GM12878 (cell line): ENCODE results near the gene TNF. TPM values are rescaled to one million over a fixed set of nuclear protein-coding genes. Genes with fewer than 3 reads are reported as not detected.

Experiments
- CUX1 ChIP-seq: IDR thresholded peaks from 2 replicates; pipeline ENCODE4 v1.6.1; 2012; ENCODE audit warnings: improper control_type of control experiment, low read depth, low read length; ENCODE audit not compliant: insufficient replicate concordance
- E2F8 ChIP-seq: fragments of 450-650 bp; IDR thresholded peaks from 2 replicates; pipeline ENCODE4 v1.6.1; 2018; ENCODE audit warnings: mild to moderate bottlenecking, low read depth, moderate library complexity; ENCODE audit not compliant: partially characterized antibody
- ESRRA ChIP-seq: IDR thresholded peaks from 2 replicates; pipeline ENCODE4 v1.6.1; 2012; ENCODE audit warnings: mild to moderate bottlenecking, low read length, improper control_type of control experiment
- FOXK2 ChIP-seq: fragments of 450-650 bp; IDR thresholded peaks from 2 replicates; pipeline ENCODE4 v1.6.1; 2017; ENCODE audit warnings: mild to moderate bottlenecking, moderate library complexity
- IKZF1 ChIP-seq: fragments of 450-650 bp; conservative IDR thresholded peaks from 2 replicates; pipeline ENCODE4 v1.6.1; 2017; ENCODE audit warnings: antibody characterized with exemption, mild to moderate bottlenecking
- SIN3A ChIP-seq: IDR thresholded peaks from 2 replicates; pipeline ENCODE4 v1.6.1; 2012; ENCODE audit warnings: low read depth, low read length, improper control_type of control experiment
- SUZ12 ChIP-seq: fragments of 200-600 bp; sonication (generic); IDR thresholded peaks from one replicate; pipeline ENCODE4 v1.6.1; 2018; ENCODE audit warnings: antibody characterized with exemption, mild to moderate bottlenecking; ENCODE audit not compliant: unreplicated experiment
- TARDBP ChIP-seq: IDR thresholded peaks from 2 replicates; pipeline ENCODE4 v1.6.1; 2016; ENCODE audit warnings: borderline replicate concordance
- USF2 ChIP-seq: IDR thresholded peaks from 2 replicates; pipeline ENCODE4 v1.6.1; 2011; ENCODE audit warnings: low read depth, low read length, improper control_type of control experiment, borderline replicate concordance
- ZNF207 ChIP-seq: fragments of 450-650 bp; IDR thresholded peaks from 2 replicates; pipeline ENCODE4 v1.6.1; 2014; ENCODE audit warnings: antibody characterized with exemption, mild to moderate bottlenecking, borderline replicate concordance
- ZZZ3 ChIP-seq: IDR thresholded peaks from 2 replicates; pipeline ENCODE4 v1.6.1; 2011; ENCODE audit warnings: low read depth; ENCODE audit not compliant: control insufficient read depth, insufficient read length
- polyA plus RNA-seq, 11 experiments: library from polyadenylated mRNA; depleted of rRNA in 4 of 11; unstranded in 6 of 11; stranded (reverse) in 5 of 11; fragments of >200 nt; fragmentation: Nextera tagmentation in 4 of 11; fragmentation: Illumina TruSeq in 1 of 11; extraction: Ambion mirVana in 4 of 11; extraction: Trizol in 1 of 11; gene quantifications; 1 replicate in 1 of 11; 2 replicates in 10 of 11; pipeline versions ENCODE4 v1.2.1 to v1.2.3, GENCODE V29; 2011 to 2016; ENCODE audit warnings: inconsistent platforms in 2 of 11, missing spikeins in 2 of 11, low read depth in 1 of 11
- total RNA-seq, 4 experiments: library from RNA; depleted of rRNA in 3 of 4; stranded (reverse); fragments of >200 nt in 3 of 4; fragmentation: Illumina TruSeq in 1 of 4; extraction: Trizol in 1 of 4; gene quantifications; 2 replicates each; pipeline versions ENCODE4 v1.2.1 to v1.2.3, GENCODE V29; 2013 to 2021
- TF ChIP-seq, protein P1 (sequence below): fragments of 450-650 bp; formaldehyde crosslinking; IDR thresholded peaks from 2 replicates; pipeline ENCODE4 v1.4.0; 2020; ENCODE audit warnings: mild to moderate bottlenecking, moderate library complexity

TNF gene
- total and polyA plus RNA-seq, 10 of the 15 experiments (the other 5 are each of a cell fraction or from before 2014, with no cell fraction given): 18.0 to 94.8 (median 61.9) TPM

- TF ChIP-seq E2F8 (no peak), USF2 (no peak), ESRRA (no peak), ZNF207 (peak; percentile 78; the same call in 1 of the 2 replicates), FOXK2 (no peak), SUZ12 (no peak), TARDBP (no peak), CUX1 (no peak), ZZZ3 (no peak), SIN3A (no peak), IKZF1 (peak; percentile 77)
- TF ChIP-seq, protein P1, sequence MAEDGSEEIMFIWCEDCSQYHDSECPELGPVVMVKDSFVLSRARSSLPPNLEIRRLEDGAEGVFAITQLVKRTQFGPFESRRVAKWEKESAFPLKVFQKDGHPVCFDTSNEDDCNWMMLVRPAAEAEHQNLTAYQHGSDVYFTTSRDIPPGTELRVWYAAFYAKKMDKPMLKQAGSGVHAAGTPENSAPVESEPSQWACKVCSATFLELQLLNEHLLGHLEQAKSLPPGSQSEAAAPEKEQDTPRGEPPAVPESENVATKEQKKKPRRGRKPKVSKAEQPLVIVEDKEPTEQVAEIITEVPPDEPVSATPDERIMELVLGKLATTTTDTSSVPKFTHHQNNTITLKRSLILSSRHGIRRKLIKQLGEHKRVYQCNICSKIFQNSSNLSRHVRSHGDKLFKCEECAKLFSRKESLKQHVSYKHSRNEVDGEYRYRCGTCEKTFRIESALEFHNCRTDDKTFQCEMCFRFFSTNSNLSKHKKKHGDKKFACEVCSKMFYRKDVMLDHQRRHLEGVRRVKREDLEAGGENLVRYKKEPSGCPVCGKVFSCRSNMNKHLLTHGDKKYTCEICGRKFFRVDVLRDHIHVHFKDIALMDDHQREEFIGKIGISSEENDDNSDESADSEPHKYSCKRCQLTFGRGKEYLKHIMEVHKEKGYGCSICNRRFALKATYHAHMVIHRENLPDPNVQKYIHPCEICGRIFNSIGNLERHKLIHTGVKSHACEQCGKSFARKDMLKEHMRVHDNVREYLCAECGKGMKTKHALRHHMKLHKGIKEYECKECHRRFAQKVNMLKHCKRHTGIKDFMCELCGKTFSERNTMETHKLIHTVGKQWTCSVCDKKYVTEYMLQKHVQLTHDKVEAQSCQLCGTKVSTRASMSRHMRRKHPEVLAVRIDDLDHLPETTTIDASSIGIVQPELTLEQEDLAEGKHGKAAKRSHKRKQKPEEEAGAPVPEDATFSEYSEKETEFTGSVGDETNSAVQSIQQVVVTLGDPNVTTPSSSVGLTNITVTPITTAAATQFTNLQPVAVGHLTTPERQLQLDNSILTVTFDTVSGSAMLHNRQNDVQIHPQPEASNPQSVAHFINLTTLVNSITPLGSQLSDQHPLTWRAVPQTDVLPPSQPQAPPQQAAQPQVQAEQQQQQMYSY: no peak
These were observed 3.1 kb upstream of the TNF start, which contains the start of gene LTA (continued) for GRCh38 chr6:31572041-31572911.
